ENCODE results near the gene DOCK7. TPM values are rescaled to one million over a fixed set of nuclear protein-coding genes. Genes with fewer than 3 reads are reported as not detected.

The DOCK7 gene
- total RNA-seq, 1 experiment from 2014 or later, result 70.1 TPM

DNA sequence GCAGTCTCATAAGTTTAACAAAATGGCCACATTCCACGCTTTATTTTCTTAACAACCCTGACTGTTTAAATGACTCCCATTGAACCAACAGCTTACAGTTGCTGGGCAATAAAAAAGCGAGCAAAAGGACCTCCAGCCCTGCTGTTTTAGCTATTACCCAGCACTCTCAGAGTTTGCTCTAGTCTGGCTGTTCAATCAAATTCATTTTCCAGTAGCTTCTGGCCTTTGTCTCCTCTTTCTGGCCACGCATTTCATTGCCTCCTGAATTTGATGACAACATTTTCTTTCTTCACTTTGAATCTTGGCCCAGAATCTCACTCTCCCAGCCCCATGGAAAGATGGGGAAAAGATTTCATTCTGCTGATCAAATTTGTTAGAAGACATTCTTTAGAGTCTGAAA, 44.1 kb upstream of the DOCK7 start:
- no peak overlapping the region for H3K9ac ChIP-seq (ENCODE audit: low read length)
- DNase-seq (no peak), ATAC-seq (no peak)
- intact Hi-C loops (cut with micrococcal nuclease), result no loop called here
- H3K27ac ChIP-seq (ENCODE audit: low read length), result no peak overlapping the region
- H3K4me3 ChIP-seq (ENCODE audit: low read length), result no peak overlapping the region
- H4K20me1 ChIP-seq (ENCODE audit: low read length), result no peaks in the 10 kb centered on the region
- TF ChIP-seq EZH2 (IDR thresholded peaks at IDR 0.05; ENCODE audit: low read length, unreplicated experiment), result no peak
- TF ChIP-seq, protein P1, sequence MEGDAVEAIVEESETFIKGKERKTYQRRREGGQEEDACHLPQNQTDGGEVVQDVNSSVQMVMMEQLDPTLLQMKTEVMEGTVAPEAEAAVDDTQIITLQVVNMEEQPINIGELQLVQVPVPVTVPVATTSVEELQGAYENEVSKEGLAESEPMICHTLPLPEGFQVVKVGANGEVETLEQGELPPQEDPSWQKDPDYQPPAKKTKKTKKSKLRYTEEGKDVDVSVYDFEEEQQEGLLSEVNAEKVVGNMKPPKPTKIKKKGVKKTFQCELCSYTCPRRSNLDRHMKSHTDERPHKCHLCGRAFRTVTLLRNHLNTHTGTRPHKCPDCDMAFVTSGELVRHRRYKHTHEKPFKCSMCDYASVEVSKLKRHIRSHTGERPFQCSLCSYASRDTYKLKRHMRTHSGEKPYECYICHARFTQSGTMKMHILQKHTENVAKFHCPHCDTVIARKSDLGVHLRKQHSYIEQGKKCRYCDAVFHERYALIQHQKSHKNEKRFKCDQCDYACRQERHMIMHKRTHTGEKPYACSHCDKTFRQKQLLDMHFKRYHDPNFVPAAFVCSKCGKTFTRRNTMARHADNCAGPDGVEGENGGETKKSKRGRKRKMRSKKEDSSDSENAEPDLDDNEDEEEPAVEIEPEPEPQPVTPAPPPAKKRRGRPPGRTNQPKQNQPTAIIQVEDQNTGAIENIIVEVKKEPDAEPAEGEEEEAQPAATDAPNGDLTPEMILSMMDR (conservative IDR thresholded peaks at IDR 0.05; ENCODE audit: low read depth, low read length), result no peak
- TF ChIP-seq EZH2phosphoT487 (IDR thresholded peaks at IDR 0.05; ENCODE audit: borderline replicate concordance, low read length), result no peak
- ChIA-PET POLR2A (ENCODE audit: unreplicated experiment) (no interaction called here), CTCF (interaction anchor here (0.6 kb wide), 1 partner anchor 110 kb away, joined by 3 read pairs; no protein-coding TSS in a partner anchor)
- H3K9me2 ChIP-seq (replicated peaks; ENCODE audit: low read length), result no peaks in the 10 kb centered on the region
- H3K36me3 ChIP-seq (ENCODE audit: low read depth, low read length), result no peaks in the 10 kb centered on the region
- BruUV-seq (replicated peaks), result no TSS peak
- H3F3A ChIP-seq (ENCODE audit: low read length, unreplicated experiment), result no peaks in the 10 kb centered on the region
- H3K4me1 ChIP-seq (ENCODE audit: insufficient read depth, low read length), result peaks cover 7% of the 10 kb centered on the region
- H3K27me3 ChIP-seq (ENCODE audit: low read length), result no peaks in the 10 kb centered on the region
- H3K4me2 ChIP-seq (ENCODE audit: low read length), result no peak overlapping the region
- H2AFZ ChIP-seq (ENCODE audit: low read length), result no peak overlapping the region
- H3K9me3 ChIP-seq (ENCODE audit: low read length), result no peaks in the 10 kb centered on the region
- H3K79me2 ChIP-seq (ENCODE audit: low read length), result no peaks in the 10 kb centered on the region

DNA sequence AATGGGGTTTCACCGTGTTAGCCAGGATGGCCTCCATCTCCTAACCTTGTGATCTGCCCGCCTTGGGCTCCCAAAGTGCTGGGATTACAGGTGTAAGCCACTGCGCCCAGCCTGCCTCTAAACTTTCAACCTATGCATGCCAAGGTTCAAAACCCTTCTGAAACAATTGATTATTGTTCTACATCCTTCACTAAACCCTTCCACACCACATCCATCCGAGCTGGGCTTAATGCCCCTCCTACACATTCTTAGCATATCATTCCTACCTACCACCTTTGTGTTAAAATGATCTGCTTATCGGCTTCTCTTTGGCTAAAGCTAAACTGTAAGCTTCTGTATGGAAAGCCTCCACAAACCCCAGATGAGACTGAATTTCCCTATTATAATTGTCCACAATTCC, 40.8 kb upstream of the DOCK7 start:
- Histone ChIP-seq H3F3A (ENCODE audit: low read length, unreplicated experiment) (no peaks in the 10 kb centered on the region), H3K27ac (ENCODE audit: low read length) (no peak overlapping the region), H3K9me2 (replicated peaks; ENCODE audit: low read length) (no peaks in the 10 kb centered on the region), H3K4me3 (ENCODE audit: low read length) (no peak overlapping the region), H3K27me3 (ENCODE audit: low read length) (no peaks in the 10 kb centered on the region), H3K79me2 (ENCODE audit: low read length) (no peaks in the 10 kb centered on the region), H3K4me1 (ENCODE audit: insufficient read depth, low read length) (no peaks in the 10 kb centered on the region), H4K20me1 (ENCODE audit: low read length) (no peaks in the 10 kb centered on the region), H3K9me3 (ENCODE audit: low read length) (no peaks in the 10 kb centered on the region), H3K36me3 (ENCODE audit: low read depth, low read length) (no peaks in the 10 kb centered on the region), H2AFZ (ENCODE audit: low read length) (no peak overlapping the region), H3K9ac (ENCODE audit: low read length) (no peak overlapping the region), H3K4me2 (ENCODE audit: low read length) (no peak overlapping the region)
- intact Hi-C loops (cut with micrococcal nuclease), result no loop called here
- TF ChIP-seq, protein P1 (conservative IDR thresholded peaks at IDR 0.05; ENCODE audit: low read depth, low read length), result no peak
- TF ChIP-seq EZH2 (IDR thresholded peaks at IDR 0.05; ENCODE audit: low read length, unreplicated experiment) (no peak), EZH2phosphoT487 (IDR thresholded peaks at IDR 0.05; ENCODE audit: borderline replicate concordance, low read length) (no peak)
- ChIA-PET CTCF (no interaction called here), POLR2A (ENCODE audit: unreplicated experiment) (interaction anchor here (0.6 kb wide), 1 partner anchor 64 kb away, joined by 8 read pairs; no protein-coding TSS in a partner anchor)
- no TSS peak for BruUV-seq (replicated peaks)
- ATAC-seq (no peak), DNase-seq (no peak)

DNA sequence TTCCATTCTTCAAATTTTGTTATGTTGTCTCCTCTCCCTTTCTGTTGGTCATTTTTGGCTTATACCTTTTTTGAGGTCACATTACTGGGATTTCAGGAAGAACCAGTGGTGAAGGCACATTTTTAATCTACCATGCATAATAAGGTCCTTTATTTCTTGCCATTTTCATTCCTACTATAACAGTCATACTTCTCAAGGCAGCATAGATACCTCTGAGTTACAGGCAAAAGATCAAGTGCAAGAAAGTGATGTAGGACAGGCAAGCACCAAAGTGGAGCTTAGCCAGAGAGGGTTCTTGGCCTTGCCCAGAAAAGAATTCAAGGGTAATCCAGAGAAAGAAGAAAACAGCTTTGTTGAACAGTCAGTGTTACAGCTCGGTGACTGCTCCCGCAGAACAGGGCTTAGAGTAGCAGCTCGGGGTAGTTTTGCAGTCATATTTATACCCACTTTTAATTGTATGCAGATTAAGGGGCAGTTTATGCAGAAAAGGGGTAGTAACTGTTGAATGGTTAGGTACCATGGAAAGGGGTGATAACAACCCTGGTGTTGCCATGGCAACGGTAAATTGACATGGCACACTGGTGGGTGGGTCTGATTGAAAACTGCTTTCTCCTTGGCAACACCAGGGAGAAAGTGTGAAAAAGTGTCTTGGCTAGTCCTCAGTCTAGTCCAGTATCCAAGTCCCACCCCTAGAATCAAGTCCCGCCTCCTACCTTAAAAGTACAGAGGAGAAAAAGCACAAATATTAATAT, 39.6 kb upstream of the DOCK7 start:
- no peaks in the 10 kb centered on the region for H3K4me1 ChIP-seq (ENCODE audit: insufficient read depth, low read length)
- no peak overlapping the region for H3K4me3 ChIP-seq (ENCODE audit: low read length)
- ChIA-PET POLR2A (ENCODE audit: unreplicated experiment) (no interaction called here), CTCF (no interaction called here)
- H3K79me2 ChIP-seq (ENCODE audit: low read length), result no peaks in the 10 kb centered on the region
- H3K9me3 ChIP-seq (ENCODE audit: low read length), result no peaks in the 10 kb centered on the region
- TF ChIP-seq EZH2phosphoT487 (IDR thresholded peaks at IDR 0.05; ENCODE audit: borderline replicate concordance, low read length), result no peak
- no peak for TF ChIP-seq EZH2 (IDR thresholded peaks at IDR 0.05; ENCODE audit: low read length, unreplicated experiment)
- TF ChIP-seq, protein P1 (conservative IDR thresholded peaks at IDR 0.05; ENCODE audit: low read depth, low read length), result no peak
- H3F3A ChIP-seq (ENCODE audit: low read length, unreplicated experiment), result no peaks in the 10 kb centered on the region
- no peaks in the 10 kb centered on the region for H3K9me2 ChIP-seq (replicated peaks; ENCODE audit: low read length)
- H3K27me3 ChIP-seq (ENCODE audit: low read length), result no peaks in the 10 kb centered on the region
- no TSS peak for BruUV-seq (replicated peaks)
- no peak overlapping the region for H3K4me2 ChIP-seq (ENCODE audit: low read length)
- no peaks in the 10 kb centered on the region for H3K36me3 ChIP-seq (ENCODE audit: low read depth, low read length)
- DNase-seq, result no peak
- intact Hi-C loops (cut with micrococcal nuclease), result no loop called here
- H3K9ac ChIP-seq (ENCODE audit: low read length), result no peak overlapping the region
- H2AFZ ChIP-seq (ENCODE audit: low read length), result no peak overlapping the region
- no peak overlapping the region for H3K27ac ChIP-seq (ENCODE audit: low read length)
- H4K20me1 ChIP-seq (ENCODE audit: low read length), result no peaks in the 10 kb centered on the region
- no peak for ATAC-seq
